Fibroblast of skin of back (primary cell): ENCODE results near the gene C17orf67. TPM values are rescaled to one million over a fixed set of nuclear protein-coding genes. Genes with fewer than 3 reads are reported as not detected.

ENCODE experiments used
- DNase-seq: peaks from one replicate; pipeline ENCODE4 v3.0.0-alpha.2; 2013
- polyA plus RNA-seq, 2 experiments: library from polyadenylated mRNA; unstranded; fragments of 120-200 nt; gene quantifications; one replicate each; pipeline ENCODE4 v1.2.1, GENCODE V29; 2013; ENCODE audit not compliant: insufficient read length in 2 of 2

Gene C17orf67
- 1.1 TPM for polyA plus RNA-seq (2013, experiment 1 of 2; ENCODE audit: insufficient read length)
- 0.83 TPM for polyA plus RNA-seq (2013, experiment 2 of 2; ENCODE audit: insufficient read length)

GRCh38 chr17:56833809-56834379, at the start of gene C17orf67, which contains the start of gene DGKE:
Gene C17orf67 (minus strand): TSS chr17:56833920. CDS start chr17:56815810, 18,110 bp downstream.
Gene DGKE (plus strand): TSS chr17:56834151. CDS start chr17:56834796, 645 bp downstream.
- DNase-seq: peak; percentile 94

GRCh38 chr17:56881685-56882295, 48.1 kb upstream of the C17orf67 start:
- DNase-seq: no peak

GRCh38 chr17:56880571-56880970, 46.9 kb upstream of the C17orf67 start:
- DNase-seq: no peak

GRCh38 chr17:56880133-56880532, 46.4 kb upstream of the C17orf67 start:
- DNase-seq: no peak

GRCh38 chr17:56879280-56879679, 45.6 kb upstream of the C17orf67 start:
- DNase-seq: no peak

- DNase-seq: no peak
These were observed 43.1 kb upstream of the C17orf67 start for GRCh38 chr17:56876766-56877179.

GRCh38 chr17:56870081-56870651, 36.4 kb upstream of the C17orf67 start:
- no peak for DNase-seq

GRCh38 chr17:56868716-56869115, 35.0 kb upstream of the C17orf67 start:
- DNase-seq: no peak

- peak; percentile 36 for DNase-seq
These were observed 34.2 kb upstream of the C17orf67 start for GRCh38 chr17:56867948-56868376.

- DNase-seq: no peak
These were observed 32.8 kb upstream of the C17orf67 start for GRCh38 chr17:56866496-56866895.

GRCh38 chr17:56866076-56866475, 32.4 kb upstream of the C17orf67 start:
- no peak for DNase-seq

GRCh38 chr17:56863974-56864373, 30.3 kb upstream of the C17orf67 start:
- DNase-seq: no peak

GRCh38 chr17:56861899-56862298, 28.2 kb upstream of the C17orf67 start:
- DNase-seq: no peak

- DNase-seq: no peak
These were observed 17.3 kb upstream of the C17orf67 start for GRCh38 chr17:56851008-56851407.

- DNase-seq: no peak
These were observed 16.9 kb upstream of the C17orf67 start for GRCh38 chr17:56850591-56850990.

GRCh38 chr17:56849131-56849530, 15.4 kb upstream of the C17orf67 start:
- no peak for DNase-seq

- no peak for DNase-seq
These were observed 13.4 kb upstream of the C17orf67 start for GRCh38 chr17:56847106-56847505.

GRCh38 chr17:56845934-56846333, 12.2 kb upstream of the C17orf67 start:
- DNase-seq: no peak

- no peak for DNase-seq
These were observed 8.9 kb upstream of the C17orf67 start for GRCh38 chr17:56842577-56842976.

- no peak for DNase-seq
These were observed 5.0 kb upstream of the C17orf67 start for GRCh38 chr17:56838687-56839086.

- DNase-seq: no peak
These were observed 1.5 kb upstream of the C17orf67 start for GRCh38 chr17:56835264-56835585.

GRCh38 chr17:56834380-56835263, 902 bp upstream of the C17orf67 start:
- DNase-seq: peak; percentile 15
